ENCODE results near the gene TMEM208.

DNA sequence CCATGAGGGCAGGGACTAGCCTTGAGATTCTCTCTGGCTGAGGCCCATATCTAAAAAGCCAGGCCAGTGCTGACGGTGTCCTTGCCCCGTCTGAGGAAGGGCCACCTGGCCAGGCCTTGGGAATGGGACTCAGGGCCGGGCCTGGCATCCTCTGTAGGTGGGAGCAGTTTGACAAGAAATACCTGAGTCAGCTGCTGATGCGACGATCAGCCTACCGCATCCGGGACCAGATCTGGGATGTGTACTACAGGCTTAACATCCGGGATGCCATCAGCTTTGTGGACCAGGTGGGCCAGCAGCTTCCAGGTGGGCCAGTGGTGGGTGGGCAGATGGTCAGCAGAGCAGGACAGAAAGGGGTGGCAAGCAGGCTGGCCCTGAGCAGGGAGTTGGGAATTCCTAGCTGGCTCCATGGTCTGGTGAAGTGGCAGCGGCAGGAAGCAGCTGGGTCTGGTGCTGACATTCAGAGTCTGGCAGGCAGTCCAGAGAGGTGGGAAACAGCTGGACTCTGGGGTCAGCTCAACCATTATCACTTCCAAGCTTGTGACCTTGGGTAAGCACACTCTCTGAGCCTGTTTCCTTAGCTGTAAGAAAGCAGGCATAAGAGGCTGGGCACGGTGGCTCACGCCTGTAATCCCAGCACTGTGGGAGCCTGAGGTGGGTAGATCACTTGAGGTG lies 31.4 kb downstream of the TMEM208 start:
- TF ChIP-seq POLR2AphosphoS5 (IDR thresholded peaks at IDR 0.05) (no peak), POLR2A (IDR thresholded peaks at IDR 0.05; ENCODE audit: low read depth) (no peak)
- TF ChIP-seq, protein P1, sequence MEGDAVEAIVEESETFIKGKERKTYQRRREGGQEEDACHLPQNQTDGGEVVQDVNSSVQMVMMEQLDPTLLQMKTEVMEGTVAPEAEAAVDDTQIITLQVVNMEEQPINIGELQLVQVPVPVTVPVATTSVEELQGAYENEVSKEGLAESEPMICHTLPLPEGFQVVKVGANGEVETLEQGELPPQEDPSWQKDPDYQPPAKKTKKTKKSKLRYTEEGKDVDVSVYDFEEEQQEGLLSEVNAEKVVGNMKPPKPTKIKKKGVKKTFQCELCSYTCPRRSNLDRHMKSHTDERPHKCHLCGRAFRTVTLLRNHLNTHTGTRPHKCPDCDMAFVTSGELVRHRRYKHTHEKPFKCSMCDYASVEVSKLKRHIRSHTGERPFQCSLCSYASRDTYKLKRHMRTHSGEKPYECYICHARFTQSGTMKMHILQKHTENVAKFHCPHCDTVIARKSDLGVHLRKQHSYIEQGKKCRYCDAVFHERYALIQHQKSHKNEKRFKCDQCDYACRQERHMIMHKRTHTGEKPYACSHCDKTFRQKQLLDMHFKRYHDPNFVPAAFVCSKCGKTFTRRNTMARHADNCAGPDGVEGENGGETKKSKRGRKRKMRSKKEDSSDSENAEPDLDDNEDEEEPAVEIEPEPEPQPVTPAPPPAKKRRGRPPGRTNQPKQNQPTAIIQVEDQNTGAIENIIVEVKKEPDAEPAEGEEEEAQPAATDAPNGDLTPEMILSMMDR (IDR thresholded peaks at IDR 0.05), result no peak
